T-helper 2 cell treated with Interferon-gamma antibody and Interleukin-4, amounts not matched to agents 5 μg/mL and 100 μg/mL, for 36 hours (primary cell): Measurements from ENCODE around the gene NRDE2.

ENCODE experiments used
- DNase-seq: peaks from one replicate; pipeline ENCODE4 v3.0.0; 2021; ENCODE audit warnings: low spot score
- H3K27ac Mint-ChIP-seq: one replicate; pipeline ENCODE4 v1.8.0; 2021; ENCODE audit warnings: mild to moderate bottlenecking, mixed read lengths
- H3K27me3 Mint-ChIP-seq: one replicate; pipeline ENCODE4 v1.8.0; 2021; ENCODE audit warnings: low read depth, mixed read lengths
- H3K36me3 Mint-ChIP-seq: one replicate; pipeline ENCODE4 v1.8.0; 2021; ENCODE audit warnings: low read depth, mixed read lengths
- H3K4me1 Mint-ChIP-seq: one replicate; pipeline ENCODE4 v1.8.0; 2021; ENCODE audit warnings: low read depth, mixed read lengths
- H3K4me3 Mint-ChIP-seq: one replicate; pipeline ENCODE4 v1.8.0; 2022; ENCODE audit warnings: mild to moderate bottlenecking, moderate library complexity, mixed read lengths
- H3K9me3 Mint-ChIP-seq: one replicate; pipeline ENCODE4 v1.8.0; 2021; ENCODE audit warnings: mixed read lengths

NRDE2 gene

GRCh38 chr14:90331497-90332270 is at the start of gene NRDE2:
NRDE2 (minus strand) TSS chr14:90331941; CDS start chr14:90331904, 37 bp downstream.
- H3K36me3 Mint-ChIP-seq, result peaks cover 3% of the 10 kb centered on the region
- H3K27me3 Mint-ChIP-seq, result peaks cover 23% of the 10 kb centered on the region
- H3K4me1 Mint-ChIP-seq, result peaks cover 16% of the 10 kb centered on the region

GRCh38 chr14:90381011-90381786 is 49.5 kb upstream of the NRDE2 start:
- Mint-ChIP-seq H3K27me3 (peaks cover 2% of the 10 kb centered on the region), H3K4me3 (no peak overlapping the region), H3K27ac (peak overlapping the region; percentile 34), H3K9me3 (no peaks in the 10 kb centered on the region), H3K4me1 (peaks cover 18% of the 10 kb centered on the region), H3K36me3 (no peaks in the 10 kb centered on the region)
- DNase-seq, result no peak

More at GRCh38 chr14:90331497-90332270, at the start of gene NRDE2:
- Mint-ChIP-seq H3K4me3 (peak within 1 kb of the TSS; percentile 89), H3K27ac (peak within 1 kb of the TSS; percentile 82), H3K9me3 (no peaks in the 10 kb centered on the region)
- DNase-seq, result peak; percentile 93

- Mint-ChIP-seq H3K4me3 (no peak overlapping the region), H3K27me3 (peaks cover 2% of the 10 kb centered on the region), H3K9me3 (no peaks in the 10 kb centered on the region), H3K4me1 (peaks cover 7% of the 10 kb centered on the region), H3K27ac (no peak overlapping the region), H3K36me3 (no peaks in the 10 kb centered on the region)
- DNase-seq, result no peak
Measured at GRCh38 chr14:90379106-90379505, 47.4 kb upstream of the NRDE2 start.

GRCh38 chr14:90378249-90378648 is 46.5 kb upstream of the NRDE2 start:
- peaks cover 2% of the 10 kb centered on the region for H3K27me3 Mint-ChIP-seq
- no peak overlapping the region for H3K4me3 Mint-ChIP-seq
- peaks cover 5% of the 10 kb centered on the region for H3K4me1 Mint-ChIP-seq
- H3K9me3 Mint-ChIP-seq, result no peaks in the 10 kb centered on the region
- H3K27ac Mint-ChIP-seq, result no peak overlapping the region
- H3K36me3 Mint-ChIP-seq, result no peaks in the 10 kb centered on the region
- no peak for DNase-seq

GRCh38 chr14:90375934-90376333 is 44.2 kb upstream of the NRDE2 start:
- no peak for DNase-seq
- Mint-ChIP-seq H3K27ac (no peak overlapping the region), H3K36me3 (no peaks in the 10 kb centered on the region), H3K9me3 (no peaks in the 10 kb centered on the region), H3K4me3 (no peak overlapping the region), H3K4me1 (peaks cover 5% of the 10 kb centered on the region), H3K27me3 (peaks cover 4% of the 10 kb centered on the region)

- H3K27ac Mint-ChIP-seq, result no peak overlapping the region
- no peaks in the 10 kb centered on the region for H3K9me3 Mint-ChIP-seq
- H3K27me3 Mint-ChIP-seq, result peaks cover 6% of the 10 kb centered on the region
- no peak for DNase-seq
- H3K4me3 Mint-ChIP-seq, result no peak overlapping the region
- peaks cover 1% of the 10 kb centered on the region for H3K4me1 Mint-ChIP-seq
- no peaks in the 10 kb centered on the region for H3K36me3 Mint-ChIP-seq
Measured at GRCh38 chr14:90374813-90375212, 43.1 kb upstream of the NRDE2 start.

- no peaks in the 10 kb centered on the region for H3K9me3 Mint-ChIP-seq
- H3K4me3 Mint-ChIP-seq, result no peak overlapping the region
- peaks cover 1% of the 10 kb centered on the region for H3K4me1 Mint-ChIP-seq
- DNase-seq, result no peak
- no peak overlapping the region for H3K27ac Mint-ChIP-seq
- H3K27me3 Mint-ChIP-seq, result peaks cover 6% of the 10 kb centered on the region
- H3K36me3 Mint-ChIP-seq, result no peaks in the 10 kb centered on the region
Measured at GRCh38 chr14:90373887-90374286, 42.1 kb upstream of the NRDE2 start.

- Mint-ChIP-seq H3K27ac (no peak overlapping the region), H3K36me3 (no peaks in the 10 kb centered on the region), H3K27me3 (peaks cover 6% of the 10 kb centered on the region), H3K9me3 (no peaks in the 10 kb centered on the region), H3K4me3 (no peak overlapping the region), H3K4me1 (no peaks in the 10 kb centered on the region)
- DNase-seq, result no peak
Measured at GRCh38 chr14:90368946-90369721, 37.4 kb upstream of the NRDE2 start.

- DNase-seq, result no peak
- H3K9me3 Mint-ChIP-seq, result no peaks in the 10 kb centered on the region
Measured at GRCh38 chr14:90362558-90362896, 30.8 kb upstream of the NRDE2 start.

GRCh38 chr14:90361865-90362557 is 30.3 kb upstream of the NRDE2 start:
- no peaks in the 10 kb centered on the region for H3K4me1 Mint-ChIP-seq
- H3K4me3 Mint-ChIP-seq, result no peak overlapping the region
- H3K9me3 Mint-ChIP-seq, result no peaks in the 10 kb centered on the region
- no peaks in the 10 kb centered on the region for H3K36me3 Mint-ChIP-seq
- peaks cover 12% of the 10 kb centered on the region for H3K27me3 Mint-ChIP-seq
- H3K27ac Mint-ChIP-seq, result no peak overlapping the region
- no peak for DNase-seq

More at GRCh38 chr14:90362558-90362896, 30.8 kb upstream of the NRDE2 start:
- peaks cover 10% of the 10 kb centered on the region for H3K27me3 Mint-ChIP-seq
- no peaks in the 10 kb centered on the region for H3K36me3 Mint-ChIP-seq
- no peaks in the 10 kb centered on the region for H3K4me1 Mint-ChIP-seq
- no peak overlapping the region for H3K27ac Mint-ChIP-seq
- H3K4me3 Mint-ChIP-seq, result no peak overlapping the region

- H3K36me3 Mint-ChIP-seq, result no peaks in the 10 kb centered on the region
- peaks cover 16% of the 10 kb centered on the region for H3K27me3 Mint-ChIP-seq
- no peaks in the 10 kb centered on the region for H3K9me3 Mint-ChIP-seq
- no peak overlapping the region for H3K27ac Mint-ChIP-seq
- H3K4me1 Mint-ChIP-seq, result no peaks in the 10 kb centered on the region
- H3K4me3 Mint-ChIP-seq, result no peak overlapping the region
- no peak for DNase-seq
Measured at GRCh38 chr14:90358359-90358758, 26.6 kb upstream of the NRDE2 start.

GRCh38 chr14:90356925-90357324 is 25.2 kb upstream of the NRDE2 start:
- no peaks in the 10 kb centered on the region for H3K9me3 Mint-ChIP-seq
- H3K4me3 Mint-ChIP-seq, result no peak overlapping the region
- no peak overlapping the region for H3K27ac Mint-ChIP-seq
- H3K36me3 Mint-ChIP-seq, result no peaks in the 10 kb centered on the region
- peaks cover 12% of the 10 kb centered on the region for H3K27me3 Mint-ChIP-seq
- H3K4me1 Mint-ChIP-seq, result no peaks in the 10 kb centered on the region
- DNase-seq, result no peak
